ENCODE data around the gene CLCN4. TPM values are rescaled to one million over a fixed set of nuclear protein-coding genes. Genes with fewer than 3 reads are reported as not detected.

The CLCN4 gene
- total and polyA plus RNA-seq, 2 donors (not counting 1 experiment from before 2014, with no cell fraction given): 7.7 to 9.1 TPM

DNA sequence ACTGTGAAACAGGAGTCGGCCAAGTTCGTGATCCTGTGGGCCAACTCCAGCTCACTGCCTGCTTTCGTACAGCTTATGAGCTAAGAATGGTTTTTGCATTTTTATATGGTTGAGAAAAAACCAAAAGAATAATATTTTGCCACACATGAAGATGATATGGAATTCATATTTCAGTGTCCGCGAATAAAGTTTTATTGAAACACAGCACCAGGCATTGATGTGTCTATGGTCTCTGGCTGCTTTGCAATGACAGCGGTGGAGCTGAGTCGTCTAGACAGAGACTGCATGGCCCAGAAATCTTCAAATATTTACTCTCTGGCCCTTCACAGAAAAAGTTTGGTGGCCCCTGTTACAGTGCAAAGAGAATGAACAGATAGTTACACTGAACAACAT is 20.2 kb downstream of the CLCN4 start:
- Histone ChIP-seq H4K20me1 (ENCODE audit: control insufficient read depth, insufficient read depth, low read length, poor library complexity, severe bottlenecking) (peaks cover 49% of the 10 kb centered on the region), H3K4me2 (replicated peaks; ENCODE audit: low read depth, low read length, poor library complexity, severe bottlenecking) (no peak overlapping the region), H3K27me3 (replicated peaks in 1 of 4; ENCODE audit: control extremely low read depth in 1 of 4, control insufficient read depth in 3 of 4, insufficient read depth in 4 of 4, low read length in 3 of 4) (no peaks in the 10 kb centered on the region), H3K4me1 (ENCODE audit: control insufficient read depth in 2 of 2, insufficient read depth in 2 of 2, low read length in 2 of 2) (peaks cover 3 to 7% of the 10 kb centered on the region in 2 donors), H3K27ac (ENCODE audit: low read length in 2 of 2) (no peak overlapping the region), H3K9ac (ENCODE audit: low read length) (no peak overlapping the region), H3K36me3 (replicated peaks in 1 of 2; ENCODE audit: control extremely low read depth in 1 of 2, control insufficient read depth in 1 of 2, extremely low read depth in 1 of 2, insufficient read depth in 2 of 2, low read length in 1 of 2) (peaks cover 0 to 17% of the 10 kb centered on the region in 2 experiments), H2AFZ (ENCODE audit: insufficient read depth, low read depth, low read length, poor library complexity, severe bottlenecking) (no peak overlapping the region), H3K4me3 (ENCODE audit: control extremely low read depth in 1 of 5, extremely low read depth in 1 of 5, insufficient read depth in 1 of 5, low read depth in 2 of 5, low read length in 4 of 5) (no peak overlapping the region), H3K79me2 (ENCODE audit: control insufficient read depth, insufficient read depth, low read length) (peaks cover 53% of the 10 kb centered on the region), H3K9me3 (ENCODE audit: control extremely low read depth in 1 of 3, control insufficient read depth in 2 of 3, insufficient read depth in 1 of 3, low read length in 2 of 3) (no peaks in the 10 kb centered on the region)
- Mint-ChIP-seq H3K4me3 (no peak overlapping the region), H3K27ac (no peak overlapping the region), H3K9me3 (ENCODE audit: insufficient read depth) (no peaks in the 10 kb centered on the region), H3K27me3 (no peaks in the 10 kb centered on the region), H3K4me1 (peaks cover 15% of the 10 kb centered on the region)
- ChIA-PET POLR2A (no interaction called here), CTCF (interaction anchor here (0.8 to 1.9 kb wide), 3 partner anchors 8 to 545 kb away, joined by 3 to 7 read pairs (median 3); no protein-coding TSS in a partner anchor)
- WGBS (ENCODE audit: insufficient coverage): no CpG with 5 or more reads among the region's 7 CpGs
- no peak for DNase-seq
- no peak for TF ChIP-seq EZH2 (IDR thresholded peaks at IDR 0.05; ENCODE audit: borderline replicate concordance, insufficient read depth, low read depth, low read length, poor library complexity, severe bottlenecking)
- TF ChIP-seq, protein P1, sequence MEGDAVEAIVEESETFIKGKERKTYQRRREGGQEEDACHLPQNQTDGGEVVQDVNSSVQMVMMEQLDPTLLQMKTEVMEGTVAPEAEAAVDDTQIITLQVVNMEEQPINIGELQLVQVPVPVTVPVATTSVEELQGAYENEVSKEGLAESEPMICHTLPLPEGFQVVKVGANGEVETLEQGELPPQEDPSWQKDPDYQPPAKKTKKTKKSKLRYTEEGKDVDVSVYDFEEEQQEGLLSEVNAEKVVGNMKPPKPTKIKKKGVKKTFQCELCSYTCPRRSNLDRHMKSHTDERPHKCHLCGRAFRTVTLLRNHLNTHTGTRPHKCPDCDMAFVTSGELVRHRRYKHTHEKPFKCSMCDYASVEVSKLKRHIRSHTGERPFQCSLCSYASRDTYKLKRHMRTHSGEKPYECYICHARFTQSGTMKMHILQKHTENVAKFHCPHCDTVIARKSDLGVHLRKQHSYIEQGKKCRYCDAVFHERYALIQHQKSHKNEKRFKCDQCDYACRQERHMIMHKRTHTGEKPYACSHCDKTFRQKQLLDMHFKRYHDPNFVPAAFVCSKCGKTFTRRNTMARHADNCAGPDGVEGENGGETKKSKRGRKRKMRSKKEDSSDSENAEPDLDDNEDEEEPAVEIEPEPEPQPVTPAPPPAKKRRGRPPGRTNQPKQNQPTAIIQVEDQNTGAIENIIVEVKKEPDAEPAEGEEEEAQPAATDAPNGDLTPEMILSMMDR (IDR thresholded peaks at IDR 0.05): no peak
- intact Hi-C loops (cut with micrococcal nuclease): no loop called here
- no peak for ATAC-seq (ENCODE audit: low read depth)

- intact Hi-C loops (cut with micrococcal nuclease): no loop called here
- Histone ChIP-seq H3K9ac (ENCODE audit: low read length) (no peak overlapping the region), H4K20me1 (ENCODE audit: control insufficient read depth, insufficient read depth, low read length, poor library complexity, severe bottlenecking) (peaks cover 47% of the 10 kb centered on the region), H3K9me3 (ENCODE audit: control extremely low read depth in 1 of 3, control insufficient read depth in 2 of 3, insufficient read depth in 1 of 3, low read length in 2 of 3) (no peaks in the 10 kb centered on the region), H3K27me3 (replicated peaks in 1 of 4; ENCODE audit: control extremely low read depth in 1 of 4, control insufficient read depth in 3 of 4, insufficient read depth in 4 of 4, low read length in 3 of 4) (no peaks in the 10 kb centered on the region), H3K27ac (ENCODE audit: low read length in 2 of 2) (no peak overlapping the region), H3K4me2 (replicated peaks; ENCODE audit: low read depth, low read length, poor library complexity, severe bottlenecking) (no peak overlapping the region), H3K4me3 (ENCODE audit: control extremely low read depth in 1 of 5, extremely low read depth in 1 of 5, insufficient read depth in 1 of 5, low read depth in 2 of 5, low read length in 4 of 5) (no peak overlapping the region), H2AFZ (ENCODE audit: insufficient read depth, low read depth, low read length, poor library complexity, severe bottlenecking) (no peak overlapping the region), H3K79me2 (ENCODE audit: control insufficient read depth, insufficient read depth, low read length) (peaks cover 49% of the 10 kb centered on the region), H3K4me1 (ENCODE audit: control insufficient read depth in 2 of 2, insufficient read depth in 2 of 2, low read length in 2 of 2) (peaks cover 3 to 7% of the 10 kb centered on the region in 2 donors), H3K36me3 (replicated peaks in 1 of 2; ENCODE audit: control extremely low read depth in 1 of 2, control insufficient read depth in 1 of 2, extremely low read depth in 1 of 2, insufficient read depth in 2 of 2, low read length in 1 of 2) (peaks cover 0 to 17% of the 10 kb centered on the region in 2 experiments)
- Mint-ChIP-seq H3K27me3 (no peaks in the 10 kb centered on the region), H3K4me1 (peaks cover 13% of the 10 kb centered on the region), H3K4me3 (no peak overlapping the region), H3K9me3 (ENCODE audit: insufficient read depth) (no peaks in the 10 kb centered on the region), H3K27ac (no peak overlapping the region)
- DNase-seq: no peak
- POLR2A ChIA-PET: no interaction called here
- TF ChIP-seq, protein P1 (IDR thresholded peaks at IDR 0.05): no peak
- no peak for TF ChIP-seq EZH2 (IDR thresholded peaks at IDR 0.05; ENCODE audit: borderline replicate concordance, insufficient read depth, low read depth, low read length, poor library complexity, severe bottlenecking)
- WGBS (ENCODE audit: insufficient coverage): no CpG with 5 or more reads among the region's 3 CpGs
- ATAC-seq (ENCODE audit: low read depth): no peak
- CTCF ChIA-PET: interaction anchor here (1.0 to 1.9 kb wide), 2 partner anchors 9 to 12 kb away, joined by 3 to 7 read pairs; no protein-coding TSS in a partner anchor
These were observed 20.8 kb downstream of the CLCN4 start for GRCh38 chrX:10177601-10178000.
